Measurements from ENCODE around the gene GGT6. TPM values are rescaled to one million over a fixed set of nuclear protein-coding genes. Genes with fewer than 3 reads are reported as not detected.

The GGT6 gene
- total RNA-seq, 4 donors from 2014 or later: 214 to 308 (median 283) TPM

DNA sequence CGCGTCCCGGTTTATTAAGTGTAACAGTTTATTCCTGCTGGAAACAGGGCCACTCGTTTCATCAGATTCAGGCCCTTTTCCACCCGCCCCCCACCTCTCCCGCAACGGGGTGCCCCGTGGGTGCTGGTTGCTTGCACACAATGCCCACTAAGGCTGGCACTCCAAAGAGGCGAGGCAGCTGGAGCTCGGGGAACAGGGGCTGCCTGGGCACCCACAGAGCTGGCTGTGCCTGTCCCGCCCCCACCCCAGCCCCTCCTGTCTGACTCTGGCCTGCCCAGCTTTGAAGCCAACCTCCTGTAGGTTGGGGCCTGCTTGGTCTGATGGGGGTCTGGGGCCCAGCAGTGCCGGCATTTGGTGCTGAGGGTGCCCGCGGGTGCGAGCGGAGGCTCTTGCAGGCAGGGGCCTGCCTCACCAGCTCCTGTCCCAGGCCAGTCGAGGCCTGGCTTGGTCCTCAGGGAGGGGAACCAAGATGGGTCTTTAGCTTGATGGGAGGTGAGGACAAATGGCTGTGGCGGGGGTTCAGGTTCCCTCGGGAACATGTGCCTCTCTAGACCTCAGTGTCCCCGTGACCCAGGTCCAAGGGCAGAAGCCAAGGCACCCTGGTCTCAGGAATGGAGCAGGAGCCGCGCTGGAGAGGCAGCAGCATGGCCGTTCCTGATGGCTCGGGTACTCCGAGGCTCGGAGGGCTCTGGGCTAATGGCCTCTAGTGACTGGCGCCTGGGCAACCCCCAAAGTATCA lies 25.3 kb downstream of the GGT6 start:
- TF ChIP-seq CTCF (IDR thresholded peaks at IDR 0.05) (no peak), EP300 (IDR thresholded peaks at IDR 0.05; ENCODE audit: low read depth) (no peak), POLR2A (IDR thresholded peaks at IDR 0.05) (no peak), POLR2AphosphoS5 (IDR thresholded peaks at IDR 0.05) (no peak)
- H3K4me1 ChIP-seq: peaks cover 6 to 39% (median 24%) of the 10 kb centered on the region in 4 donors
- intact Hi-C loops (cut with DNase I; ENCODE audit: low total_unique reads): no loop called here
- peaks cover 24% of the 10 kb centered on the region for H3K27me3 ChIP-seq
- H3K4me3 ChIP-seq: no peak overlapping the region
- no peaks in the 10 kb centered on the region for H3K9me3 ChIP-seq
- 80% methylated on average over 18 of the region's 27 CpGs; no CpG with 5 or more reads in 1 of the 2 donors for WGBS, 2 donors (ENCODE audit: low coverage in 1 of 2)
- peaks cover 0 to 16% (median 4%) of the 10 kb centered on the region in 4 donors for H3K36me3 ChIP-seq
- peak overlapping the region in 3 of 4 donors; percentile 34 to 50 (median 45) for H3K27ac ChIP-seq
- no peak for DNase-seq
- in situ Hi-C loops (cut with MboI; ENCODE audit: low pct_ligation_motif_present in 1 of 4, low pct_unique_long_range_greater_than_20kb in 1 of 4, low sequenced_read_pairs in 3 of 4): no loop called here

GRCh38 chr17:4534515-4534914 lies 25.9 kb downstream of the GGT6 start:
- TF ChIP-seq POLR2AphosphoS5 (IDR thresholded peaks at IDR 0.05) (no peak), CTCF (IDR thresholded peaks at IDR 0.05) (no peak), POLR2A (IDR thresholded peaks at IDR 0.05) (no peak), EP300 (IDR thresholded peaks at IDR 0.05; ENCODE audit: low read depth) (no peak)
- Histone ChIP-seq H3K4me3 (no peak overlapping the region), H3K9me3 (no peaks in the 10 kb centered on the region), H3K4me1 (peaks cover 6 to 39% (median 24%) of the 10 kb centered on the region in 4 donors), H3K27ac (peak overlapping the region in 3 of 4 donors; percentile 34 to 50 (median 45)), H3K27me3 (peaks cover 24% of the 10 kb centered on the region), H3K36me3 (peaks cover 0 to 11% (median 4%) of the 10 kb centered on the region in 4 donors)
- in situ Hi-C loops (cut with MboI; ENCODE audit: low pct_ligation_motif_present in 1 of 4, low pct_unique_long_range_greater_than_20kb in 1 of 4, low sequenced_read_pairs in 3 of 4): no loop called here
- no peak for DNase-seq
- intact Hi-C loops (cut with DNase I; ENCODE audit: low total_unique reads): no loop called here
- 36% methylated on average over 16 of the region's 17 CpGs; no CpG with 5 or more reads in 1 of the 2 donors for WGBS, 2 donors (ENCODE audit: low coverage in 1 of 2)

GRCh38 chr17:4533523-4534504 lies 26.6 kb downstream of the GGT6 start:
- DNase-seq: peak; percentile 59
- WGBS, 2 donors (ENCODE audit: low coverage in 1 of 2): 0 to 48% methylated on average over 1 to 23 of the region's 23 CpGs
- Histone ChIP-seq H3K27me3 (peaks cover 24% of the 10 kb centered on the region), H3K9me3 (no peaks in the 10 kb centered on the region), H3K4me1 (peaks cover 6 to 39% (median 24%) of the 10 kb centered on the region in 4 donors), H3K27ac (peak overlapping the region; percentile 13 to 50 (median 40)), H3K36me3 (peaks cover 0 to 4% (median under 1%) of the 10 kb centered on the region in 4 donors), H3K4me3 (no peak overlapping the region)
- TF ChIP-seq POLR2A (IDR thresholded peaks at IDR 0.05) (no peak), POLR2AphosphoS5 (IDR thresholded peaks at IDR 0.05) (no peak), CTCF (IDR thresholded peaks at IDR 0.05) (no peak), EP300 (IDR thresholded peaks at IDR 0.05; ENCODE audit: low read depth) (no peak)
- in situ Hi-C loops (cut with MboI; ENCODE audit: low pct_ligation_motif_present in 1 of 4, low pct_unique_long_range_greater_than_20kb in 1 of 4, low sequenced_read_pairs in 3 of 4) (no loop called here), intact Hi-C loops (cut with DNase I; ENCODE audit: low total_unique reads) (no loop called here)
